Hepatocyte (in vitro differentiated cells): Measurements from ENCODE around the gene ABCA1.

Experiments
- CTCF ChIP-seq: fragments of 200-600 bp; sonication (generic); IDR thresholded peaks from 2 replicates; pipeline ENCODE4 v1.5.1; 2016; ENCODE audit warnings: antibody characterized with exemption, mild to moderate bottlenecking; ENCODE audit not compliant: poor library complexity
- EZH2 ChIP-seq: fragments of 200-600 bp; sonication (generic); IDR thresholded peaks from 2 replicates; pipeline ENCODE4 v1.6.1; 2016; ENCODE audit warnings: antibody characterized with exemption, mild to moderate bottlenecking, borderline replicate concordance
- EZH2phosphoT487 ChIP-seq: fragments of 200-600 bp; sonication (generic); IDR thresholded peaks from one replicate; pipeline ENCODE4 v1.6.1; 2018; ENCODE audit warnings: antibody characterized with exemption, mild to moderate bottlenecking, low read depth, moderate library complexity; ENCODE audit not compliant: unreplicated experiment, severe bottlenecking

- no peak for TF ChIP-seq EZH2
- no peak for TF ChIP-seq CTCF
- TF ChIP-seq EZH2phosphoT487 = no peak
Observed at GRCh38 chr9:104907278-104907951, 20.5 kb downstream of the ABCA1 start.
